Kidney tubule cell (primary cell): ENCODE measurements around the gene EXOC2.

Experiments
- DNase-seq: peaks from one replicate; pipeline ENCODE4 v3.0.0-alpha.2; 2018; ENCODE audit warnings: low spot score

EXOC2 gene

GRCh38 chr6:443621-444159 lies 249.2 kb downstream of the EXOC2 start:
- no peak for DNase-seq

- DNase-seq = no peak
Measured at GRCh38 chr6:441126-441920, 251.6 kb downstream of the EXOC2 start.

GRCh38 chr6:439641-440167 lies 253.2 kb downstream of the EXOC2 start:
- no peak for DNase-seq

GRCh38 chr6:438634-439170 lies 254.2 kb downstream of the EXOC2 start:
- no peak for DNase-seq

- DNase-seq = no peak
Measured at GRCh38 chr6:437037-437392, 255.9 kb downstream of the EXOC2 start.

GRCh38 chr6:436308-437036 lies 256.5 kb downstream of the EXOC2 start:
- DNase-seq = no peak

GRCh38 chr6:435441-436307 lies 257.3 kb downstream of the EXOC2 start:
- DNase-seq = no peak
